Measurements from ENCODE around the gene SCAMP4.

DNA sequence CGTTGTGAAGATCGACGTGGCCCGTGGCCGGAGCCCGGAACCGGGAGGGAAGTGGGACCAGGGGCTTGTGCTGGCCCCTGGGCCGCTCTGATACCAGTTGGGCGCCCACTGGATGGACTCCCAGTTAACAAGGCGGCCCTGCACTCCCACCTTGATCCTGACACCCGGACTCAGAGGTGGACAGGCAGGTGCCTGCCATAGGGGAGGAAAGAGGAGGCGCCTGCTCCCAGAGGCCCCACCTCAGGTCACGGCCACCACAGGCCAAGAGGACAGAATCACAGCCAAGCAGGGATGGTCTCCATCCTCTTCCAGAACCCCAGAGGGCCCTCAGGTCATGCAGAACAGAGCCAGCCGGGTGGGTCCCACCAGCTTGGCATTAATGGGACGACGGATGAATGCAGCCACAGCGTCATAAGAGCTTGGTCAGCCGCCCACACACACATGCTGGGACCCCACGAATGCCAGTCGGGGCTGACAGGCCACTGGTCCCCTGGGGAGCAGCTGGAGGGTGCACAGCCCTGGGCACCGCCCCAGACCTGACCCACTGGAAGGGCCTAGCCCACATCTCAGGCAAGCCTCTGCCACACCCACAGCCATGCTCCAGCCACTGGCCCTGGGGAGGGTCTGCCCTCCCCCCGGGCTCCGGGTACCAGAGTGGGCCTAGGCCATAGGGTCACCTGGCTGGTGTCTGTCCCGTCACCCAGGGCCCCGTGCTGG lies 32.2 kb upstream of the SCAMP4 start:
- TF ChIP-seq, protein P1, sequence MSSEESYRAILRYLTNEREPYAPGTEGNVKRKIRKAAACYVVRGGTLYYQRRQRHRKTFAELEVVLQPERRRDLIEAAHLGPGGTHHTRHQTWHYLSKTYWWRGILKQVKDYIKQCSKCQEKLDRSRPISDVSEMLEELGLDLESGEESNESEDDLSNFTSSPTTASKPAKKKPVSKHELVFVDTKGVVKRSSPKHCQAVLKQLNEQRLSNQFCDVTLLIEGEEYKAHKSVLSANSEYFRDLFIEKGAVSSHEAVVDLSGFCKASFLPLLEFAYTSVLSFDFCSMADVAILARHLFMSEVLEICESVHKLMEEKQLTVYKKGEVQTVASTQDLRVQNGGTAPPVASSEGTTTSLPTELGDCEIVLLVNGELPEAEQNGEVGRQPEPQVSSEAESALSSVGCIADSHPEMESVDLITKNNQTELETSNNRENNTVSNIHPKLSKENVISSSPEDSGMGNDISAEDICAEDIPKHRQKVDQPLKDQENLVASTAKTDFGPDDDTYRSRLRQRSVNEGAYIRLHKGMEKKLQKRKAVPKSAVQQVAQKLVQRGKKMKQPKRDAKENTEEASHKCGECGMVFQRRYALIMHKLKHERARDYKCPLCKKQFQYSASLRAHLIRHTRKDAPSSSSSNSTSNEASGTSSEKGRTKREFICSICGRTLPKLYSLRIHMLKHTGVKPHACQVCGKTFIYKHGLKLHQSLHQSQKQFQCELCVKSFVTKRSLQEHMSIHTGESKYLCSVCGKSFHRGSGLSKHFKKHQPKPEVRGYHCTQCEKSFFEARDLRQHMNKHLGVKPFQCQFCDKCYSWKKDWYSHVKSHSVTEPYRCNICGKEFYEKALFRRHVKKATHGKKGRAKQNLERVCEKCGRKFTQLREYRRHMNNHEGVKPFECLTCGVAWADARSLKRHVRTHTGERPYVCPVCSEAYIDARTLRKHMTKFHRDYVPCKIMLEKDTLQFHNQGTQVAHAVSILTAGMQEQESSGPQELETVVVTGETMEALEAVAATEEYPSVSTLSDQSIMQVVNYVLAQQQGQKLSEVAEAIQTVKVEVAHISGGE (tag by site-specific recombination; conservative IDR thresholded peaks at IDR 0.05; ENCODE audit: low read depth) = no peak
- TF ChIP-seq, protein P2, sequence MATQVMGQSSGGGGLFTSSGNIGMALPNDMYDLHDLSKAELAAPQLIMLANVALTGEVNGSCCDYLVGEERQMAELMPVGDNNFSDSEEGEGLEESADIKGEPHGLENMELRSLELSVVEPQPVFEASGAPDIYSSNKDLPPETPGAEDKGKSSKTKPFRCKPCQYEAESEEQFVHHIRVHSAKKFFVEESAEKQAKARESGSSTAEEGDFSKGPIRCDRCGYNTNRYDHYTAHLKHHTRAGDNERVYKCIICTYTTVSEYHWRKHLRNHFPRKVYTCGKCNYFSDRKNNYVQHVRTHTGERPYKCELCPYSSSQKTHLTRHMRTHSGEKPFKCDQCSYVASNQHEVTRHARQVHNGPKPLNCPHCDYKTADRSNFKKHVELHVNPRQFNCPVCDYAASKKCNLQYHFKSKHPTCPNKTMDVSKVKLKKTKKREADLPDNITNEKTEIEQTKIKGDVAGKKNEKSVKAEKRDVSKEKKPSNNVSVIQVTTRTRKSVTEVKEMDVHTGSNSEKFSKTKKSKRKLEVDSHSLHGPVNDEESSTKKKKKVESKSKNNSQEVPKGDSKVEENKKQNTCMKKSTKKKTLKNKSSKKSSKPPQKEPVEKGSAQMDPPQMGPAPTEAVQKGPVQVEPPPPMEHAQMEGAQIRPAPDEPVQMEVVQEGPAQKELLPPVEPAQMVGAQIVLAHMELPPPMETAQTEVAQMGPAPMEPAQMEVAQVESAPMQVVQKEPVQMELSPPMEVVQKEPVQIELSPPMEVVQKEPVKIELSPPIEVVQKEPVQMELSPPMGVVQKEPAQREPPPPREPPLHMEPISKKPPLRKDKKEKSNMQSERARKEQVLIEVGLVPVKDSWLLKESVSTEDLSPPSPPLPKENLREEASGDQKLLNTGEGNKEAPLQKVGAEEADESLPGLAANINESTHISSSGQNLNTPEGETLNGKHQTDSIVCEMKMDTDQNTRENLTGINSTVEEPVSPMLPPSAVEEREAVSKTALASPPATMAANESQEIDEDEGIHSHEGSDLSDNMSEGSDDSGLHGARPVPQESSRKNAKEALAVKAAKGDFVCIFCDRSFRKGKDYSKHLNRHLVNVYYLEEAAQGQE (tag by site-specific recombination; IDR thresholded peaks at IDR 0.05) = no peak
- no peak for TF ChIP-seq ZNF747 (tag by site-specific recombination; IDR thresholded peaks at IDR 0.05)
- TF ChIP-seq ZNF274 (IDR thresholded peaks at IDR 0.05; ENCODE audit: low read length) = no peak
- no peak for TF ChIP-seq ZNF274 (tag by site-specific recombination; IDR thresholded peaks at IDR 0.05; ENCODE audit: borderline replicate concordance)
- TF ChIP-seq, protein P3, sequence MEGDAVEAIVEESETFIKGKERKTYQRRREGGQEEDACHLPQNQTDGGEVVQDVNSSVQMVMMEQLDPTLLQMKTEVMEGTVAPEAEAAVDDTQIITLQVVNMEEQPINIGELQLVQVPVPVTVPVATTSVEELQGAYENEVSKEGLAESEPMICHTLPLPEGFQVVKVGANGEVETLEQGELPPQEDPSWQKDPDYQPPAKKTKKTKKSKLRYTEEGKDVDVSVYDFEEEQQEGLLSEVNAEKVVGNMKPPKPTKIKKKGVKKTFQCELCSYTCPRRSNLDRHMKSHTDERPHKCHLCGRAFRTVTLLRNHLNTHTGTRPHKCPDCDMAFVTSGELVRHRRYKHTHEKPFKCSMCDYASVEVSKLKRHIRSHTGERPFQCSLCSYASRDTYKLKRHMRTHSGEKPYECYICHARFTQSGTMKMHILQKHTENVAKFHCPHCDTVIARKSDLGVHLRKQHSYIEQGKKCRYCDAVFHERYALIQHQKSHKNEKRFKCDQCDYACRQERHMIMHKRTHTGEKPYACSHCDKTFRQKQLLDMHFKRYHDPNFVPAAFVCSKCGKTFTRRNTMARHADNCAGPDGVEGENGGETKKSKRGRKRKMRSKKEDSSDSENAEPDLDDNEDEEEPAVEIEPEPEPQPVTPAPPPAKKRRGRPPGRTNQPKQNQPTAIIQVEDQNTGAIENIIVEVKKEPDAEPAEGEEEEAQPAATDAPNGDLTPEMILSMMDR (tag by site-specific recombination; IDR thresholded peaks at IDR 0.05) = no peak

Data from HEK293 (cell line).